Liver (tissue), 3 donors: ENCODE data around the gene NFIX.

Source experiments
- CTCF ChIP-seq: fragments of 150-350 bp; IDR thresholded peaks from 2 replicates; pipeline ENCODE4 v1.5.1; 2017; ENCODE audit warnings: improper control_type of control experiment, low read depth, low read length; ENCODE audit not compliant: missing input control
- FOXA2 ChIP-seq: IDR thresholded peaks from 2 replicates; pipeline ENCODE4 v1.6.1; 2016; ENCODE audit warnings: antibody characterized with exemption
- GABPA ChIP-seq, 2 donors: IDR thresholded peaks in 1 of 2; conservative IDR thresholded peaks in 1 of 2; 2 replicates each; pipeline ENCODE4 v1.6.1; 2016; ENCODE audit warnings: antibody characterized with exemption in 2 of 2, mild to moderate bottlenecking in 1 of 2, moderate library complexity in 1 of 2
- JUND ChIP-seq, 2 donors: IDR thresholded peaks; 2 replicates each; pipeline ENCODE4 v1.6.1; 2016; ENCODE audit warnings: antibody characterized with exemption in 2 of 2
- MAX ChIP-seq: IDR thresholded peaks from 2 replicates; pipeline ENCODE4 v1.6.1; 2016; ENCODE audit warnings: antibody characterized with exemption
- RAD21 ChIP-seq, 2 donors: IDR thresholded peaks; 2 replicates each; pipeline ENCODE4 v1.6.1; 2016; ENCODE audit warnings: antibody characterized with exemption in 2 of 2, mild to moderate bottlenecking in 2 of 2
- RXRA ChIP-seq, 2 donors: IDR thresholded peaks; 2 replicates each; pipeline ENCODE4 v1.6.1; 2017 to 2018; ENCODE audit warnings: antibody characterized with exemption in 2 of 2, mild to moderate bottlenecking in 1 of 2
- SP1 ChIP-seq: IDR thresholded peaks from 2 replicates; pipeline ENCODE4 v1.6.1; 2018; ENCODE audit warnings: antibody characterized with exemption, mild to moderate bottlenecking
- YY1 ChIP-seq: IDR thresholded peaks from 2 replicates; pipeline ENCODE4 v1.6.1; 2016; ENCODE audit warnings: antibody characterized with exemption, mild to moderate bottlenecking
- TF ChIP-seq, protein P1 (sequence below): IDR thresholded peaks from 2 replicates; pipeline ENCODE4 v1.6.1; 2016; ENCODE audit warnings: antibody characterized with exemption, mild to moderate bottlenecking
- donor health status: healthy.
- donor health status: healthy.

DNA sequence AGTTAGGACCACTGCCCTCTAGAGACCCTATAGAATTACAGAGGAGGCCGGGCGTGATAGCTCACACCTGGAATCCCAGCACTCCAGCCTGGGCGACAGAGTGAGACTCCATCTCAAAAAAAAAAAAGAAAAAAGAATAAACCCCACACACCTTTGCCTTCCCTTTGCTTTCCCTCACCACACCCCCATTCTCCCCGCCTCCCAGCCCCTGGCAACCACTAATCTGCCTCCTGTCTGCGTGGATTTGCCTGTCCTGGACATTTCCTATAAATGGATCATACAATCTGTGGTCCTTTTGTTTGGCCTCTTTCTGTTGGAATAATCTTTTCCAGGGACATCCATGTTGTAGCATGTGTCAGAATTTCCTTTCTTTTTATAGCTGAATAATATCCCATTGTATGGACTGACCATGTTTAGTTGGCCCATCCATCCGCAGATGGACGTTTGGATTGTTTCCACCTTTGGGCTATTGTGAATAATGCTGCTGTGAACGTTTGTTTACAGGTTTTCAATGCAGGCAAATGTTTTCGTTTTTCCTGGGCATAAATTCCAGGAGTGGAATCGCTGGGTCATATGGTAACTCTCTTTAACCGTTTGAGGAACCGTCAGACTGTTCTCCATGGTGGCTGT lies 138.1 kb downstream of the NFIX start:
- TF ChIP-seq CTCF: no peak
- no peak for TF ChIP-seq MAX
- TF ChIP-seq GABPA (IDR thresholded peaks at IDR 0.05 in 1 of 2, conservative IDR thresholded peaks at IDR 0.05 in 1 of 2): no peak
- TF ChIP-seq, protein P1, sequence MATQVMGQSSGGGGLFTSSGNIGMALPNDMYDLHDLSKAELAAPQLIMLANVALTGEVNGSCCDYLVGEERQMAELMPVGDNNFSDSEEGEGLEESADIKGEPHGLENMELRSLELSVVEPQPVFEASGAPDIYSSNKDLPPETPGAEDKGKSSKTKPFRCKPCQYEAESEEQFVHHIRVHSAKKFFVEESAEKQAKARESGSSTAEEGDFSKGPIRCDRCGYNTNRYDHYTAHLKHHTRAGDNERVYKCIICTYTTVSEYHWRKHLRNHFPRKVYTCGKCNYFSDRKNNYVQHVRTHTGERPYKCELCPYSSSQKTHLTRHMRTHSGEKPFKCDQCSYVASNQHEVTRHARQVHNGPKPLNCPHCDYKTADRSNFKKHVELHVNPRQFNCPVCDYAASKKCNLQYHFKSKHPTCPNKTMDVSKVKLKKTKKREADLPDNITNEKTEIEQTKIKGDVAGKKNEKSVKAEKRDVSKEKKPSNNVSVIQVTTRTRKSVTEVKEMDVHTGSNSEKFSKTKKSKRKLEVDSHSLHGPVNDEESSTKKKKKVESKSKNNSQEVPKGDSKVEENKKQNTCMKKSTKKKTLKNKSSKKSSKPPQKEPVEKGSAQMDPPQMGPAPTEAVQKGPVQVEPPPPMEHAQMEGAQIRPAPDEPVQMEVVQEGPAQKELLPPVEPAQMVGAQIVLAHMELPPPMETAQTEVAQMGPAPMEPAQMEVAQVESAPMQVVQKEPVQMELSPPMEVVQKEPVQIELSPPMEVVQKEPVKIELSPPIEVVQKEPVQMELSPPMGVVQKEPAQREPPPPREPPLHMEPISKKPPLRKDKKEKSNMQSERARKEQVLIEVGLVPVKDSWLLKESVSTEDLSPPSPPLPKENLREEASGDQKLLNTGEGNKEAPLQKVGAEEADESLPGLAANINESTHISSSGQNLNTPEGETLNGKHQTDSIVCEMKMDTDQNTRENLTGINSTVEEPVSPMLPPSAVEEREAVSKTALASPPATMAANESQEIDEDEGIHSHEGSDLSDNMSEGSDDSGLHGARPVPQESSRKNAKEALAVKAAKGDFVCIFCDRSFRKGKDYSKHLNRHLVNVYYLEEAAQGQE: no peak
- no peak for TF ChIP-seq SP1
- no peak for TF ChIP-seq JUND (IDR thresholded peaks at IDR 0.05)
- no peak for TF ChIP-seq YY1
- TF ChIP-seq RXRA (IDR thresholded peaks at IDR 0.05): no peak
- no peak for TF ChIP-seq RAD21 (IDR thresholded peaks at IDR 0.05)
- no peak for TF ChIP-seq FOXA2
